Body of pancreas (tissue), 4 donors: ENCODE results near the gene PHOX2A.

Experiments
- CTCF ChIP-seq, 7 experiments: fragments of 450-650 bp in 4 of 7; fragments of 200-600 bp in 3 of 7; sonication (generic) in 3 of 7; IDR thresholded peaks; one replicate each; pipeline ENCODE4 v1.5.1; 2016 to 2019; ENCODE audit warnings: antibody characterized with exemption in 7 of 7
- POLR2A ChIP-seq, 3 donors: fragments of 450-650 bp; IDR thresholded peaks; one replicate each; pipeline ENCODE4 v1.6.1; 2016; ENCODE audit warnings: antibody characterized with exemption in 3 of 3, mild to moderate bottlenecking in 2 of 3

- TF ChIP-seq CTCF (IDR thresholded peaks at IDR 0.05) (no peak), POLR2A (IDR thresholded peaks at IDR 0.05) (no peak)
These were observed 636 bp upstream of the PHOX2A start for GRCh38 chr11:72244361-72245262.
